GM12865 (cell line): ENCODE results near the gene GC.
"Not testable (repeated sequence)": the region's sequence is repeated elsewhere in the genome, so short reads cannot be mapped to it uniquely, and the experiment has no call there.

Source experiments
- DNase-seq: peaks from one replicate; pipeline ENCODE4 v3.0.0; 2010; ENCODE audit warnings: low read depth
- H3K4me3 ChIP-seq: 2 replicates; pipeline ENCODE4 v1.5.1; 2011; ENCODE audit warnings: mild to moderate bottlenecking, low read depth, low read length, control low read depth
- CTCF ChIP-seq: IDR thresholded peaks from 2 replicates; pipeline ENCODE4 v1.5.1; 2011; ENCODE audit warnings: low read length, control low read depth, low read depth, inconsistent platforms; ENCODE audit not compliant: insufficient read depth; ENCODE audit errors: missing control alignments

GC gene

GRCh38 chr4:71768123-71768522 is 15.8 kb downstream of the GC start:
- no peak for DNase-seq
- H3K4me3 ChIP-seq: no peak overlapping the region
- no peak for TF ChIP-seq CTCF

GRCh38 chr4:71765821-71766383 is 18.0 kb downstream of the GC start:
- no peak overlapping the region for H3K4me3 ChIP-seq
- DNase-seq: no peak
- TF ChIP-seq CTCF: no peak

GRCh38 chr4:71765350-71765749 is 18.5 kb downstream of the GC start:
- no peak for TF ChIP-seq CTCF
- no peak for DNase-seq
- no peak overlapping the region for H3K4me3 ChIP-seq

GRCh38 chr4:71752383-71753042 is 31.4 kb downstream of the GC start:
- H3K4me3 ChIP-seq: no peak overlapping the region
- DNase-seq: peak; percentile 3
- no peak for TF ChIP-seq CTCF

- no peak for DNase-seq
- no peak for TF ChIP-seq CTCF
These were observed 34.8 kb downstream of the GC start for GRCh38 chr4:71749008-71749594.

GRCh38 chr4:71746379-71746778 is 37.5 kb downstream of the GC start:
- H3K4me3 ChIP-seq: no peak overlapping the region
- no peak for DNase-seq
- TF ChIP-seq CTCF: no peak

More at GRCh38 chr4:71749008-71749594, 34.8 kb downstream of the GC start:
- no peak overlapping the region for H3K4me3 ChIP-seq

GRCh38 chr4:71738782-71739181 is 45.1 kb downstream of the GC start:
- not testable (repeated sequence) for H3K4me3 ChIP-seq, DNase-seq
